Uterus (tissue), 4 donors: ENCODE measurements around the gene ZFP30. TPM values are rescaled to one million over a fixed set of nuclear protein-coding genes. Genes with fewer than 3 reads are reported as not detected.

ENCODE experiments used
- DNase-seq, 2 donors: peaks; one replicate each; pipeline ENCODE4 v3.0.0-alpha.2; 2019 to 2020
- H3K27ac ChIP-seq, 2 donors: fragments of 200-600 bp; sonication (generic); 1 replicate in 1 of 2; 2 replicates in 1 of 2; pipeline ENCODE4 v1.5.1; 2016 to 2018
- H3K27me3 ChIP-seq, 2 donors: fragments of 200-600 bp; sonication (generic); one replicate each; pipeline ENCODE4 v1.5.1; 2018 to 2019; ENCODE audit warnings: control low read depth in 1 of 2
- H3K36me3 ChIP-seq, 2 donors: fragments of 200-600 bp; sonication (generic); one replicate each; pipeline ENCODE4 v1.5.1; 2019; ENCODE audit warnings: control low read depth in 1 of 2
- H3K4me1 ChIP-seq, 2 donors: fragments of 200-600 bp; sonication (generic); one replicate each; pipeline ENCODE4 v1.5.1; 2018 to 2019; ENCODE audit warnings: control low read depth in 1 of 2
- H3K4me3 ChIP-seq, 2 donors: fragments of 200-600 bp; sonication (generic); 1 replicate in 1 of 2; 2 replicates in 1 of 2; pipeline ENCODE4 v1.5.1; 2018 to 2019; ENCODE audit warnings: mild to moderate bottlenecking in 1 of 2
- H3K9me3 ChIP-seq, 2 donors: fragments of 200-600 bp; sonication (generic); one replicate each; pipeline ENCODE4 v1.5.1; 2019; ENCODE audit warnings: control low read depth in 1 of 2
- CTCF ChIP-seq, 4 experiments: fragments of 200-600 bp in 2 of 4; fragments of 450-650 bp in 2 of 4; sonication (generic) in 2 of 4; IDR thresholded peaks; one replicate each; pipeline ENCODE4 v1.5.1; 2016 to 2019; ENCODE audit warnings: antibody characterized with exemption in 4 of 4, mild to moderate bottlenecking in 2 of 4, moderate library complexity in 1 of 4
- POLR2A ChIP-seq, 2 donors: fragments of 450-650 bp; IDR thresholded peaks; one replicate each; pipeline ENCODE4 v1.6.1; 2016; ENCODE audit warnings: antibody characterized with exemption in 2 of 2, mild to moderate bottlenecking in 1 of 2, moderate library complexity in 1 of 2
- intact Hi-C: fragments of 100-400 bp; cut with DNase I; formaldehyde crosslinking; loops from one replicate; pipeline ENCODE4 v1.15.1; 2023; ENCODE audit warnings: low total_unique reads
- total RNA-seq, 4 donors: library from RNA; depleted of rRNA in 3 of 4; stranded (reverse); fragments of >200 nt in 3 of 4; gene quantifications; one replicate each; pipeline versions ENCODE4 v1.1.0 to v1.2.4, GENCODE V29; 2014 to 2023
- donor health status: DM: yes; HTN: yes; CAD: no.

The ZFP30 gene
- total RNA-seq, 4 donors from 2014 or later, result 5.3 to 72.0 (median 25.5) TPM

- intact Hi-C loops, result no loop called here
- H3K27ac ChIP-seq, result peak within 1 kb of the TSS; percentile 85 to 88
- peak; percentile 93 for DNase-seq
- H3K4me1 ChIP-seq, result no peaks in the 10 kb centered on the region
- peaks cover 0 to 8% of the 10 kb centered on the region in 2 donors for H3K9me3 ChIP-seq
- no peaks in the 10 kb centered on the region for H3K27me3 ChIP-seq
- peak within 1 kb of the TSS; percentile 70 to 74 for H3K4me3 ChIP-seq
- TF ChIP-seq CTCF (IDR thresholded peaks at IDR 0.05), result no peak
- peak; percentile 59 to 68 for TF ChIP-seq POLR2A (IDR thresholded peaks at IDR 0.05)
- H3K36me3 ChIP-seq, result no peaks in the 10 kb centered on the region
These were observed 60.8 kb downstream of the ZFP30 start, which contains the start of the genes ZNF540 and ZNF571 for GRCh38 chr19:37594304-37594981. Gene ZNF540, plus strand, starts transcription at chr19:37594876. Its CDS starts 3,572 bp downstream, at chr19:37598448. Gene ZNF571, minus strand, starts transcription at chr19:37594792. Its CDS starts 8,116 bp downstream, at chr19:37586676.

GRCh38 chr19:37593996-37594303 lies 61.3 kb downstream of the ZFP30 start:
- peaks cover 0 to 8% of the 10 kb centered on the region in 2 donors for H3K9me3 ChIP-seq
- H3K4me3 ChIP-seq, result peak overlapping the region; percentile 70 to 74
- no peak for DNase-seq
- TF ChIP-seq POLR2A (IDR thresholded peaks at IDR 0.05) (no peak), CTCF (IDR thresholded peaks at IDR 0.05) (no peak)
- peak overlapping the region; percentile 85 to 88 for H3K27ac ChIP-seq
- H3K27me3 ChIP-seq, result no peaks in the 10 kb centered on the region
- H3K4me1 ChIP-seq, result no peaks in the 10 kb centered on the region
- H3K36me3 ChIP-seq, result no peaks in the 10 kb centered on the region
- intact Hi-C loops, result no loop called here

- no peak overlapping the region for H3K27ac ChIP-seq
- TF ChIP-seq CTCF (IDR thresholded peaks at IDR 0.05) (no peak), POLR2A (IDR thresholded peaks at IDR 0.05) (no peak)
- no peak for DNase-seq
- no peaks in the 10 kb centered on the region for H3K36me3 ChIP-seq
- no peaks in the 10 kb centered on the region for H3K4me1 ChIP-seq
- intact Hi-C loops, result no loop called here
- peaks cover 0 to 70% of the 10 kb centered on the region in 2 donors for H3K9me3 ChIP-seq
- no peaks in the 10 kb centered on the region for H3K27me3 ChIP-seq
- H3K4me3 ChIP-seq, result no peak overlapping the region
These were observed 71.9 kb downstream of the ZFP30 start for GRCh38 chr19:37583340-37583739.

GRCh38 chr19:37572203-37572602 lies 83.1 kb downstream of the ZFP30 start:
- Histone ChIP-seq H3K4me1 (no peaks in the 10 kb centered on the region), H3K9me3 (peaks cover 2 to 15% of the 10 kb centered on the region in 2 donors), H3K36me3 (no peaks in the 10 kb centered on the region), H3K27ac (no peak overlapping the region), H3K27me3 (no peaks in the 10 kb centered on the region), H3K4me3 (no peak overlapping the region)
- no peak for DNase-seq
- TF ChIP-seq CTCF (IDR thresholded peaks at IDR 0.05) (no peak), POLR2A (IDR thresholded peaks at IDR 0.05) (no peak)
- intact Hi-C loops, result no loop called here

- Histone ChIP-seq H3K4me1 (no peaks in the 10 kb centered on the region), H3K27ac (no peak overlapping the region), H3K27me3 (no peaks in the 10 kb centered on the region), H3K4me3 (no peak overlapping the region), H3K36me3 (peaks cover 0 to 6% of the 10 kb centered on the region in 2 donors), H3K9me3 (peaks cover 16 to 30% of the 10 kb centered on the region in 2 donors)
- TF ChIP-seq CTCF (IDR thresholded peaks at IDR 0.05) (no peak), POLR2A (IDR thresholded peaks at IDR 0.05) (no peak)
- no peak for DNase-seq
- intact Hi-C loops, result no loop called here
These were observed 89.9 kb downstream of the ZFP30 start for GRCh38 chr19:37565370-37565669.
